Measurements from ENCODE around the gene PTPRK.

- no peak for TF ChIP-seq CTCF (IDR thresholded peaks at IDR 0.05)
- no peak for TF ChIP-seq EZH2 (IDR thresholded peaks at IDR 0.05; ENCODE audit: borderline replicate concordance, insufficient read depth, low read depth, low read length, poor library complexity, severe bottlenecking)
These were observed 492.2 kb downstream of the PTPRK start for GRCh38 chr6:128028183-128028582.
